Fibroblast of lung (primary cell): ENCODE results near the gene FBH1. TPM values are rescaled to one million over a fixed set of nuclear protein-coding genes. Genes with fewer than 3 reads are reported as not detected.
A peak's percentile ranks its signal among the peaks of the same experiment; 100 is the strongest.

ENCODE experiments used
- DNase-seq, 2 donors: peaks; one replicate each; pipeline versions ENCODE4 v3.0.0 to v3.0.0-alpha.2; 2010; ENCODE audit warnings: low read depth in 2 of 2
- H2AFZ ChIP-seq: 2 replicates; pipeline ENCODE4 v1.5.1; 2012; ENCODE audit warnings: low read length, control low read depth, inconsistent platforms
- H3K27ac ChIP-seq: 2 replicates; pipeline ENCODE4 v1.5.1; 2011; ENCODE audit warnings: low read length, control low read depth; ENCODE audit not compliant: insufficient read depth
- H3K27me3 ChIP-seq: 2 replicates; pipeline ENCODE4 v1.5.1; 2011; ENCODE audit warnings: mild to moderate bottlenecking, low read length; ENCODE audit not compliant: control insufficient read depth, insufficient read depth
- H3K36me3 ChIP-seq: 2 replicates; pipeline ENCODE4 v1.5.1; 2011; ENCODE audit warnings: low read length; ENCODE audit not compliant: control insufficient read depth, insufficient read depth
- H3K4me1 ChIP-seq: 2 replicates; pipeline ENCODE4 v1.5.1; 2011; ENCODE audit warnings: low read length; ENCODE audit not compliant: control insufficient read depth, insufficient read depth; ENCODE audit errors: extremely low read depth
- H3K4me2 ChIP-seq: 2 replicates; pipeline ENCODE4 v1.5.1; 2011; ENCODE audit warnings: low read length, control low read depth; ENCODE audit not compliant: insufficient read depth; ENCODE audit errors: extremely low read depth
- H3K4me3 ChIP-seq, 4 experiments: fragments of 200-600 bp in 1 of 4; sonication (generic) in 1 of 4; replicated peaks in 1 of 4; 2 replicates each; pipeline ENCODE4 v1.5.1; 2011 to 2016; ENCODE audit warnings: low read length in 4 of 4, low read depth in 3 of 4, mild to moderate bottlenecking in 3 of 4, control low read depth in 2 of 4, inconsistent platforms in 1 of 4, mixed read lengths in 1 of 4; ENCODE audit not compliant: insufficient read depth in 1 of 4; ENCODE audit errors: control extremely low read depth in 1 of 4
- H3K79me2 ChIP-seq: 2 replicates; pipeline ENCODE4 v1.5.1; 2012; ENCODE audit warnings: mild to moderate bottlenecking, low read length, inconsistent platforms; ENCODE audit not compliant: control insufficient read depth, insufficient read depth
- H3K9ac ChIP-seq: 2 replicates; pipeline ENCODE4 v1.5.1; 2011; ENCODE audit warnings: mild to moderate bottlenecking, low read length, control low read depth; ENCODE audit not compliant: insufficient read depth
- H3K9me3 ChIP-seq: 2 replicates; pipeline ENCODE4 v1.5.1; 2012; ENCODE audit warnings: low read depth, low read length; ENCODE audit not compliant: control insufficient read depth, insufficient read depth
- H4K20me1 ChIP-seq: 2 replicates; pipeline ENCODE4 v1.5.1; 2011; ENCODE audit warnings: low read length; ENCODE audit not compliant: control insufficient read depth, insufficient read depth; ENCODE audit errors: extremely low read depth
- CTCF ChIP-seq, 2 donors: IDR thresholded peaks in 1 of 2; conservative IDR thresholded peaks in 1 of 2; 1 replicate in 1 of 2; 2 replicates in 1 of 2; pipeline ENCODE4 v1.5.1; 2011 to 2012; ENCODE audit warnings: low read length in 2 of 2, control low read depth in 1 of 2, inconsistent platforms in 1 of 2, low read depth in 1 of 2, mild to moderate bottlenecking in 1 of 2
- EZH2 ChIP-seq: IDR thresholded peaks from 2 replicates; pipeline ENCODE4 v1.5.1; 2012; ENCODE audit warnings: low read length, control low read depth, mild to moderate bottlenecking; ENCODE audit errors: missing control alignments
- polyA plus RNA-seq, 2 donors: library from polyadenylated mRNA; depleted of rRNA in 1 of 2; stranded (reverse) in 1 of 2; unstranded in 1 of 2; fragments of >200 nt; gene quantifications; 2 replicates each; pipeline ENCODE4 v1.2.1, GENCODE V29; 2011 to 2012; ENCODE audit warnings: missing spikeins in 1 of 2
- total RNA-seq: library from RNA; depleted of rRNA; stranded (reverse); fragments of >200 nt; gene quantifications from 2 replicates; pipeline ENCODE4 v1.2.1, GENCODE V29; 2014

The FBH1 gene
- total and polyA plus RNA-seq, 2 donors (not counting 1 experiment from before 2014, with no cell fraction given), result 53.6 to 97.8 TPM

DNA sequence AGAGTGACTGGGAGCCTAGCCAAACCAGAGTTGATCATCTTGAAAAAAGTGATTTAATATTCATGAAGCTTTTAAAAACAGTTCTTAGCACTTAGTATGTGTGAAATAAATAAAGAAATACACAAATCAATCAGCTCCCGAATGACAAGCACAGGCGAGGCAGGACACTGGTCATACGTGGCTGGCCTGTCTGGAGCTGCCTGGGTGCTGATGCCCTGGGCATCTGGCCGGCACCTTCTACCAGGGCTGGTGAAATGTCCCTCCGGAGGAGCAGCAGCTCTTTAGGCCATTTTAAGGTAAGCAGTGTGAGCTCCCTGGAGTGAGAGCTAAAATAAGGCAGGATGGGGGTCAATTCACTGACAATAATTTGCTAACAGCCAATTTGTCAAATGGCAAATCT is 63.6 kb downstream of the FBH1 start:
- Histone ChIP-seq H3K9me3 (no peaks in the 10 kb centered on the region), H2AFZ (no peak overlapping the region), H3K27me3 (no peaks in the 10 kb centered on the region), H3K4me3 (no peak overlapping the region), H3K9ac (no peak overlapping the region), H3K4me2 (no peak overlapping the region), H3K4me1 (peaks cover 4% of the 10 kb centered on the region), H3K79me2 (no peaks in the 10 kb centered on the region), H3K27ac (no peak overlapping the region), H4K20me1 (no peaks in the 10 kb centered on the region), H3K36me3 (no peaks in the 10 kb centered on the region)
- no peak for TF ChIP-seq EZH2
- no peak for TF ChIP-seq CTCF (conservative IDR thresholded peaks at IDR 0.05 in 1 of 2, IDR thresholded peaks at IDR 0.05 in 1 of 2; ENCODE audit: low read depth in 1 of 2, low read length in 2 of 2)
- no peak for DNase-seq

DNA sequence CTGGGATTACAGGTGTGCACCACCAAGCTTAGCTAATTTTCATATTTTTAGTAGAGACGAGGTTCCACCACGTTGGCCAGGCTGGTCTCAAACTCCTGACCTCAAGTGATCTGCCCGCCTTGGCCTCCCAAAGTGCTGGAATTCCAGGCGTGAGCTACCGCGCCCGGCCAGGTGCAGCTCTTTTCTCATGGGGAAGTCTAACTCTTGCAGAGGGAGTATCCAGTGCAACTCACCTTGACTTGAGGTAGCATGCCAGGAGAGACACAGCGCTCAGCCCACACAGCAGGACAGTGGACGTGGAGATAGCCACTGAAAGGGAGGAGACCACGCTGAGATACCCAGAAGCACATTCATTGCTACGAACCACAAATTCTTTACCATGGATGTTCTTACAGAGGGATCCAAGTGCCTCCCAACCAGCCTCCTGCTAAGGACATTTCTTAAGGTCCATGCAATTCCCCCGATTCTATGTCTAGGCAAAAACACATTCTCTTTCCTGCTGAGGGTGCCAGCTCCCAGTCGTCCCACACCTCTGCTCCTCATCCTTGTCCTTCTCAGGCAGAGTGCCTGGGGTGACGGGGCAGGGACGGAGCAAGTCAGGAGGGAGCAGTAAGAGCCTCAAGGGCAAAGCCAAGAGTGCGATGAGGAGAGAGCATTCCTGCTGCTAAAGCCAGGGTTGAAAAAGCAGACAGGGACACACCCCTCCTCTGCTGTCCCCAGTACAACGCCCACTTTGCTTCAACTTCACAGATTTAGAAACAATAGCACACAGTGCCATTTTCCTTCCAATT is 66.3 kb downstream of the FBH1 start:
- TF ChIP-seq CTCF (conservative IDR thresholded peaks at IDR 0.05 in 1 of 2, IDR thresholded peaks at IDR 0.05 in 1 of 2; ENCODE audit: low read depth in 1 of 2, low read length in 2 of 2), result no peak
- TF ChIP-seq EZH2, result no peak
- no peak for DNase-seq
- H3K4me2 ChIP-seq, result no peak overlapping the region
- no peaks in the 10 kb centered on the region for H3K27me3 ChIP-seq
- H3K27ac ChIP-seq, result no peak overlapping the region
- H3K9me3 ChIP-seq, result no peaks in the 10 kb centered on the region
- no peak overlapping the region for H3K4me3 ChIP-seq
- no peaks in the 10 kb centered on the region for H3K4me1 ChIP-seq
- H3K79me2 ChIP-seq, result no peaks in the 10 kb centered on the region
- no peak overlapping the region for H2AFZ ChIP-seq
- no peak overlapping the region for H3K9ac ChIP-seq
- no peaks in the 10 kb centered on the region for H4K20me1 ChIP-seq
- no peaks in the 10 kb centered on the region for H3K36me3 ChIP-seq

- DNase-seq, result peak; percentile 61 to 90
- no peak for TF ChIP-seq EZH2
- H3K9me3 ChIP-seq, result no peaks in the 10 kb centered on the region
- H4K20me1 ChIP-seq, result no peaks in the 10 kb centered on the region
- H3K79me2 ChIP-seq, result no peaks in the 10 kb centered on the region
- H3K36me3 ChIP-seq, result no peaks in the 10 kb centered on the region
- no peaks in the 10 kb centered on the region for H3K27me3 ChIP-seq
- H3K4me3 ChIP-seq, result no peak overlapping the region
- H3K27ac ChIP-seq, result no peak overlapping the region
- no peak overlapping the region for H3K4me2 ChIP-seq
- H3K4me1 ChIP-seq, result no peaks in the 10 kb centered on the region
- H2AFZ ChIP-seq, result no peak overlapping the region
- H3K9ac ChIP-seq, result no peak overlapping the region
Observed at GRCh38 chr10:5958077-5958476, 68.0 kb downstream of the FBH1 start.
